Endothelial cell (in vitro differentiated cells): ENCODE results near the gene ST3GAL4. TPM values are rescaled to one million over a fixed set of nuclear protein-coding genes. Genes with fewer than 3 reads are reported as not detected.
A peak's percentile ranks its signal among the peaks of the same experiment; 100 is the strongest.
"Not testable (repeated sequence)": the region's sequence is repeated elsewhere in the genome, so short reads cannot be mapped to it uniquely, and the experiment has no call there.

ENCODE experiments used
- DNase-seq: peaks from one replicate; pipeline ENCODE4 v3.0.0; 2021; ENCODE audit warnings: low spot score
- H3K27ac Mint-ChIP-seq: one replicate; pipeline ENCODE4 v1.8.0; 2021; ENCODE audit warnings: mixed read lengths, inconsistent platforms; ENCODE audit not compliant: unreplicated experiment
- H3K27me3 Mint-ChIP-seq: one replicate; pipeline ENCODE4 v1.8.0; 2021; ENCODE audit warnings: mild to moderate bottlenecking, moderate library complexity, mixed read lengths, inconsistent platforms; ENCODE audit not compliant: unreplicated experiment
- H3K36me3 Mint-ChIP-seq: one replicate; pipeline ENCODE4 v1.8.0; 2021; ENCODE audit warnings: mild to moderate bottlenecking, low read depth, mixed read lengths, inconsistent platforms; ENCODE audit not compliant: unreplicated experiment
- H3K4me1 Mint-ChIP-seq: one replicate; pipeline ENCODE4 v1.8.0; 2021; ENCODE audit warnings: mild to moderate bottlenecking, mixed read lengths, inconsistent platforms; ENCODE audit not compliant: unreplicated experiment
- H3K4me3 Mint-ChIP-seq: one replicate; pipeline ENCODE4 v1.8.0; 2021; ENCODE audit warnings: mild to moderate bottlenecking, mixed read lengths, inconsistent platforms; ENCODE audit not compliant: unreplicated experiment
- H3K9me3 Mint-ChIP-seq: one replicate; pipeline ENCODE4 v1.8.0; 2021; ENCODE audit warnings: mixed read lengths, inconsistent platforms; ENCODE audit not compliant: unreplicated experiment
- total RNA-seq: library from RNA; stranded (reverse); fragmentation: NEBNext Ultra II Directional; extraction: Animal tissue kit (Norgen Biotek cat#: 25700); gene quantifications from one replicate; pipeline ENCODE4 v1.2.1, GENCODE V29; 2021; ENCODE audit not compliant: unreplicated experiment
- TF ChIP-seq, protein P1 (sequence below): fragments of 200-600 bp; sonication (generic); IDR thresholded peaks from one replicate; pipeline ENCODE4 v1.5.0; 2021; ENCODE audit warnings: antibody characterized with exemption; ENCODE audit not compliant: unreplicated experiment

ST3GAL4 gene
- total RNA-seq, 1 donor from 2014 or later = 25.9 TPM

DNA sequence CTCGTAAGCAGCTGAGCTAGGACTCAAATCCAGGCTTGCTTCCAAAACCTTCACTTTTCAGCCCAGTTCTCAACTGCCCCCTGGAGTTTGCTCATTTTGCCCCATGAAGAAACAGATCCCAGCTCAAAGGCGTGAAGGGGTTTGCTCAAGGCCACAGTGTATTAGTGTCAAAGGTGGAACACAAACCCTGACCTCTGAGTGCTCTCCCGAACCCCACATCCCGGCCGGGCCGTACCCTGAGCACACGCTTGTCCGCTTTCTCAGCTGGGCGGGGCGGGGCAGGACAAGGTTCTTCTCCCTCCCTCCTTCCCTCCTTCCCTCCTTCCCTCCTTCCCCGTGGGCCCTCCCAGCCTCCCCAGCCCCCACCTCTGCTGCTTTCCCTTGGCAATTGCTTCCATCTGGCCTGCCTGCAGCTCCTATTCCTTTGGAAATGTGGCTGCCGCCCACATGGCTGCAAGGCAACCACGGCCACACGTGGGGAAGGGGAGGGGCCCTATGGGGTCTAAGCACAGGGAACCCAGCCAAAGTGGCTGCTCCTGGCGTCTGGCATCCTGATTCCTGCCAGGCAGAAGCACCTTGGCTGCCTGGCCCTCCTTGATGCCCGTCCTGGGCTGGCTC, 4.1 kb downstream of the ST3GAL4 start:
- H3K4me1 Mint-ChIP-seq = peaks cover 22% of the 10 kb centered on the region

DNA sequence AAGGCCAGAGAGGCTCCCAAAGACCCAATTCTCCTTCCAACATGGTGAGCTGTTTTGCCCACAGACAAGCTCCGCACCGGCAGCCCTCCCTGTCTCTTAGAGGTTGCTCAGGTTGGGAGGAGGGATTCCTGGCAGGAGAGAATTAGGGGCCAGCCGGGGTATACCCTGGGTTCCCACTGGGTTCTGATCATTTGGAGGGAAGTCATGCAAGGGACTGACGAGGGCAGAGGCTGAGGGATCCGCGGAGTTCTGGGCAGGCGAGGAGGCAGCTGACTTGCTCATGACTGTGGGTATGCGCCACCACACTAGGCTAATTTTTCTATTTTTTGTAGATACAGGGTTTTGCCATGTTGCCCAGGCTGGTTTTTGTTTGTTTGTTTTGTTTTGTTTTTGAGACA, 4.6 kb downstream of the ST3GAL4 start:
- no peak overlapping the region for H3K27ac Mint-ChIP-seq
- no peak for DNase-seq
- no peaks in the 10 kb centered on the region for H3K9me3 Mint-ChIP-seq
- H3K4me3 Mint-ChIP-seq = peak overlapping the region; percentile 25
- no peaks in the 10 kb centered on the region for H3K36me3 Mint-ChIP-seq
- H3K4me1 Mint-ChIP-seq = peaks cover 17% of the 10 kb centered on the region
- peaks cover 2% of the 10 kb centered on the region for H3K27me3 Mint-ChIP-seq
- TF ChIP-seq, protein P1, sequence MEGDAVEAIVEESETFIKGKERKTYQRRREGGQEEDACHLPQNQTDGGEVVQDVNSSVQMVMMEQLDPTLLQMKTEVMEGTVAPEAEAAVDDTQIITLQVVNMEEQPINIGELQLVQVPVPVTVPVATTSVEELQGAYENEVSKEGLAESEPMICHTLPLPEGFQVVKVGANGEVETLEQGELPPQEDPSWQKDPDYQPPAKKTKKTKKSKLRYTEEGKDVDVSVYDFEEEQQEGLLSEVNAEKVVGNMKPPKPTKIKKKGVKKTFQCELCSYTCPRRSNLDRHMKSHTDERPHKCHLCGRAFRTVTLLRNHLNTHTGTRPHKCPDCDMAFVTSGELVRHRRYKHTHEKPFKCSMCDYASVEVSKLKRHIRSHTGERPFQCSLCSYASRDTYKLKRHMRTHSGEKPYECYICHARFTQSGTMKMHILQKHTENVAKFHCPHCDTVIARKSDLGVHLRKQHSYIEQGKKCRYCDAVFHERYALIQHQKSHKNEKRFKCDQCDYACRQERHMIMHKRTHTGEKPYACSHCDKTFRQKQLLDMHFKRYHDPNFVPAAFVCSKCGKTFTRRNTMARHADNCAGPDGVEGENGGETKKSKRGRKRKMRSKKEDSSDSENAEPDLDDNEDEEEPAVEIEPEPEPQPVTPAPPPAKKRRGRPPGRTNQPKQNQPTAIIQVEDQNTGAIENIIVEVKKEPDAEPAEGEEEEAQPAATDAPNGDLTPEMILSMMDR = no peak

More for the DNA sequence above, 4.1 kb downstream of the ST3GAL4 start:
- Mint-ChIP-seq H3K36me3 (no peaks in the 10 kb centered on the region), H3K27me3 (peaks cover 2% of the 10 kb centered on the region), H3K9me3 (no peaks in the 10 kb centered on the region), H3K4me3 (no peak overlapping the region), H3K27ac (no peak overlapping the region)
- no peak for DNase-seq
- TF ChIP-seq, protein P1 = no peak

DNA sequence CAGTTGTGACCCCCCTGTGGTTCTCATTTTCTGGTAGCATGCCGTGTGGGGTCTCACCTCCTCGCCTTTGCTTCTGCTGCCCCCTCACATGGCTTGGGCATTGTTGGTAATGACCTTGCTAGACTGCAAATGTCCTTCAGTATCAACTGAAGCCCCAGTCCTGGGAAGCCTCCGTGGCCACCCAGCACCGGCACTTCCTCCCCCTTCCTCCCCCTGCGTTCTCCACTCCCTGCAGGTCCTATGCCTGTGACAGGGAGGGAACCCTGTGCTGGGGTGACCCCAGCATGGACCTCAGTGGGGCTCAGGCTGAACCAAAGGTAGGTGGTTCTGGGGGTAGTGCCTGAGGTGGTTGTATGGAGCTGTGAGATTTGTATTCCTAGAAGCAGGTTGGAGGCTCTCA, 5.9 kb downstream of the ST3GAL4 start:
- no peaks in the 10 kb centered on the region for H3K36me3 Mint-ChIP-seq
- H3K27ac Mint-ChIP-seq = no peak overlapping the region
- no peak overlapping the region for H3K4me3 Mint-ChIP-seq
- TF ChIP-seq, protein P1 = no peak
- peaks cover 19% of the 10 kb centered on the region for H3K4me1 Mint-ChIP-seq
- no peaks in the 10 kb centered on the region for H3K9me3 Mint-ChIP-seq
- no peak for DNase-seq
- peaks cover 2% of the 10 kb centered on the region for H3K27me3 Mint-ChIP-seq

DNA sequence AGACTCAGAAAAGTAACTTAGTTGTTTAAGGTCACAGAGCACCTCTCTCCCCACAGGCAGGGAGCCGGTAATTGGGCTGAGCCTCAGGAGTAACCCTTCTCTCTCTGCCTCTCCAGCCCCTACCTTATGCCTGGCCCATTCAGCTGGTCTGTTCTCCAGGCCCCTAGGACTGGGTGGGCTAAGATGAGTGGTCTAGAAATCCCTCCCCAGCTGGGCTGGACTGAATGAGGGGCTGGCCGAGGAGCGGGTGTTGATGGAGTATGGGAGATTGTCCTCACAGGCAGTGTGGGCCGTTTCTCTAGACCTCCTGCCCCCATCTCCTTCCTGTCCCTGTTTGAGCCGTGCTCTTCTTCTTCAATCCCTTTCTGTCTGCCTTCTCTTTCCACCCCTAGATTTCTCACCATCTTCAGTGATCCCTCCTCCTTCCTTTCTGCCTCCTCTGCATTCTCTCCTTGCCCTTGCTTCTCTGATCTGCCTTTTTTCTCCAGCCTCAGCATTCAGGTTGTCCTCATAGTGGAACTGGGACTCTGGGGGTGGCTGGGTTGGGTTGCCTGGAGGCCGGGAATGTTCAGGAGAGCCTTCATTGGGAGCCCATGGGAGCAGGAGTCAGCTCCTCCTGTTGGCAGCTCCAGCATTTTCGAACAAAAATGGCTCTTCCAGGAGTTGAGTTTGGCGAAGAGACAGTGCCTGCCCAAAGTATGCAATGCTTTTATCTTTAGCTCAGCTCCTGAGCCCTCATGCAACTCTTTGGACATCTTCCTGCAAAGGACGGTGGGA, 7.6 kb downstream of the ST3GAL4 start:
- Mint-ChIP-seq H3K9me3 (no peaks in the 10 kb centered on the region), H3K36me3 (no peaks in the 10 kb centered on the region), H3K4me3 (no peak overlapping the region), H3K27me3 (no peaks in the 10 kb centered on the region), H3K27ac (no peak overlapping the region), H3K4me1 (peaks cover 15% of the 10 kb centered on the region)
- no peak for DNase-seq
- TF ChIP-seq, protein P1 = no peak

DNA sequence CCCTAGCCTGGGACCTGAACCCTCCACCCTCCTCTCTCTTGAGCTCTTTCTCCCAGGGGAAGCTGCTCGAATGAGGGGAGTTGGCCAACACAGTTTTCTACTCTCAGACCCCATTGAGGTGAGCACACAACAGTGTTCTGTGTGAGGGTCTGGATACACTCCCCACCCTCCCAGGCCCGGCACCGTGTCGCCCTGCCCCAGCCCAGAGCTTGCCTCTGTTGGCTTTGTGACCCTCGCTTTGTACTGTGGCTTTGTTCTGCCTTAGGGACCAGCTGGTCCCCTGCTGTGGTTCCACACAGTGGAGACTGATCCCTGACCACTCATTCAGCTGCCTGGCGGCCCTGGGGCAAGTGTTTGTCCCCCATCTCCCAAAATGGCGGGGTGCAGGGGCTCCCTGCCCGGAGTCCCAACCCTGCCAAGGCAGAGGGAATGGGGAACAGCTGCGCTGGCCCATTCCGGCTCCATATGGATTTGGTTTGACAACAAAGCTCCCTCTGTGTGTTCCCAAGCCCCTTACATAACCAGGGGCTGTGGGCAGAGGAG, 8.3 kb downstream of the ST3GAL4 start:
- H3K36me3 Mint-ChIP-seq = no peaks in the 10 kb centered on the region
- H3K27ac Mint-ChIP-seq = no peak overlapping the region
- DNase-seq = no peak
- H3K27me3 Mint-ChIP-seq = no peaks in the 10 kb centered on the region
- no peaks in the 10 kb centered on the region for H3K9me3 Mint-ChIP-seq
- H3K4me3 Mint-ChIP-seq = no peak overlapping the region
- TF ChIP-seq, protein P1 = no peak
- peaks cover 18% of the 10 kb centered on the region for H3K4me1 Mint-ChIP-seq

DNA sequence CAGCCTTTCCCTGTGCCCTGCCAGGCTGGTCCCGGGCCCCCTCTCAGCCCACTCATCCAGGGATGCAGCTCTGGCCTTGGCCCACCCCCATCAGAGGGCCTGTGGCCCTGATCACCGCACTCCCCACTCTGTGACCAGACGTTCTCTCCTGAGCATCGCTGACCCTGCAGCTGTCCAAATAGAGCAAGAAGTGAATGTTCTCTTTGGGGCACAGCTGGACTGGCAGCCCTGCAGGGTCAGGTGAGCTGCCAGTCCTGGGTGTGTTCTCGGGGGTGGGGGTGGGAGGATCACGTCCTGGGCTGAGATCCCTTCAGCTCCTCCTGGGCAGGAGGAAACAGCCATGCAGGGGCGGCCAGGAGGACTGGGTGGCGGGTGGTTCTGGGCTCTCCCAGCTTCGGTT, 9.2 kb downstream of the ST3GAL4 start:
- H3K27me3 Mint-ChIP-seq, H3K4me3 Mint-ChIP-seq, DNase-seq, H3K36me3 Mint-ChIP-seq, H3K9me3 Mint-ChIP-seq, H3K27ac Mint-ChIP-seq: not testable (repeated sequence)
- H3K4me1 Mint-ChIP-seq = peaks cover 16% of the 10 kb centered on the region

DNA sequence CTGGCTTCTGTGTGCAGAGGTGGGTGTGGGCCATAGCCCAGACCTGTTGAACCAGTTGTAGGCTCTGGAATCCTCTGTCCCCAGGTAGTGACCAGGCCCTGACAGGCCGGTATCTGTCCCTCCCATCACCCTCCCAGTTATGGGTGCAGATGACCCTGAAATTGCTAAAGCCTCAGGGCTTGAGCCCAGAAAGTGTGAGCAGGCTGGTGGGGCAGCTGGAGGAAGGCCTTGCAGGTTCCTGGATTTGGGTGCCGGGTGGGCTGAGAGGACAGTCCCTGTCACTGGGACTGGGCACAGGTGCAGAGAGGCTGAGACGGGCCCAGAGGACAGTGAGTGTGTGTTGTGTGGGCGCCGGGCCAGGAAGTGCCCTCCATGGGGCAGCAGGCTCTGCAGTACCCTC, 10.0 kb downstream of the ST3GAL4 start:
- H3K27me3 Mint-ChIP-seq, H3K36me3 Mint-ChIP-seq, H3K4me3 Mint-ChIP-seq, DNase-seq, H3K27ac Mint-ChIP-seq, H3K9me3 Mint-ChIP-seq: not testable (repeated sequence)
- peaks cover 16% of the 10 kb centered on the region for H3K4me1 Mint-ChIP-seq
